Esophagus (tissue), 2 donors: ENCODE measurements around the gene MNT. TPM values are rescaled to one million over a fixed set of nuclear protein-coding genes. Genes with fewer than 3 reads are reported as not detected.

Experiments used
- H3K27ac ChIP-seq, 2 donors: one replicate each; pipeline ENCODE4 v1.5.1; 2013; ENCODE audit warnings: low read depth in 2 of 2, mild to moderate bottlenecking in 2 of 2, inconsistent platforms in 1 of 2, low read length in 1 of 2, moderate library complexity in 1 of 2
- H3K27me3 ChIP-seq, 2 donors: one replicate each; pipeline ENCODE4 v1.6.1; 2013; ENCODE audit warnings: low read length in 2 of 2, control low read depth in 1 of 2, mild to moderate bottlenecking in 1 of 2; ENCODE audit not compliant: insufficient read depth in 2 of 2, control insufficient read depth in 1 of 2
- H3K36me3 ChIP-seq, 2 donors: one replicate each; pipeline ENCODE4 v1.6.1; 2013; ENCODE audit warnings: low read length in 1 of 2; ENCODE audit not compliant: control insufficient read depth in 2 of 2, insufficient read depth in 2 of 2
- H3K4me1 ChIP-seq, 2 donors: one replicate each; pipeline ENCODE4 v1.6.1; 2013; ENCODE audit warnings: low read length in 1 of 2; ENCODE audit not compliant: control insufficient read depth in 2 of 2, insufficient read depth in 2 of 2
- H3K4me3 ChIP-seq, 2 donors: one replicate each; pipeline ENCODE4 v1.5.1; 2013; ENCODE audit warnings: low read length in 2 of 2, mild to moderate bottlenecking in 2 of 2, low read depth in 1 of 2, moderate library complexity in 1 of 2
- H3K9me3 ChIP-seq, 2 donors: one replicate each; pipeline ENCODE4 v1.6.1; 2013; ENCODE audit warnings: mild to moderate bottlenecking in 2 of 2, low read depth in 1 of 2, low read length in 1 of 2, moderate library complexity in 1 of 2; ENCODE audit not compliant: control insufficient read depth in 2 of 2, insufficient read depth in 1 of 2
- WGBS, 2 donors: extraction: QIAGEN DNeasy Blood & Tissue Kit; methylation state at CpG; one replicate each; pipeline ENCODE4 v1.1.7; 2013; 5-methylcytosine and 5-hydroxymethylcytosine counted together
- polyA plus RNA-seq, 2 donors: library from polyadenylated mRNA; stranded (reverse); fragments of 200-250 nt; gene quantifications; one replicate each; pipeline ENCODE4 v1.2.3, GENCODE V29; 2013
- donor health status: healthy with polysubstance abuse.
- donor health status: Bipolar disorder and iron deficiency.

MNT gene
- polyA plus RNA-seq, 2 donors, result 9.9 to 14.6 TPM

DNA sequence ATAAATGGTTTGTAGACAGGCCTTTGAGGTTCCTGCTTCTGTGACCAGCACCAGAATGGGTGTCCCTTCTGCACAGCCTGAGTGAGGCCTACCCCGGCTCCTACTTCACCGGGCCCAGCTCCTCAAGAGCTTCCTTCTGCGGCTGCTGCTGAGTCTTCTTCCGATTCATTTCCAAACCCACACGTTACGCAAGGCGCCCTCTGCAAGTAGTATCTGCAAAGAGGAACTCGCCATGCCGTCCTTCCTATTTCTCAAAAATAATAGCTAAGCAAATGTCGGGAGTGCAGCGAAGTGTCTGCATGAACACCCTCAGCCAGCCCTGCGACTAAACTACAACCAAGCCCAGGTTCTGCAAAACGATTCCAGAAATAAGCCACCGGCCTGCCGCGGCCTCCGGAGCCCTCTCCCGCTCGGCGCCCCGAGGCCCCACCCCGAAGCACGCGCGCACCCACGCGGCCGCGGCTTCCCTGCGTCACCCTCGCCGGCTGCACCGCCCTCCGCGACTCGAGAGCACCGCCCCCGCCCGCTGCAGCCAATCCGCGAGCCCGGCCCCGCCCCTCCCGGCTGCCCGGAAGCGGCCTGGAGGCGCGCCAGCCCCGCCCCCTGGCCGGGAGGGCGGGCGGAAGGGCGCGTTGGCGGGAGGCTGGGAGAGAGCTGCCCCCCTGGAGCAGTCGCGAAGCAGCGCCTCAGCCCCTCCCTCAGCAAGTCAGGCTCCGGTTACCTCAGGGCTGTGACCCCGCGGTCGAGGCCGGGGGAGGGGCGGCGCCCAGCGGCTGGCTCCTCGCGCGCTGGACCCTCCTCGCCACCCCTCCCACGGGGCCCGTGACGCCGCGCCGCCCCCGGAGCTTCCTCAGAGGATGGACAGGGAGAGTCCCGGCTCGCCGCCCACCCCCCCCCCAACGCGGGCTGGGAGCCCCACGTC lies 8.3 kb downstream of the MNT start:
- Histone ChIP-seq H3K27ac (peak overlapping the region; percentile 96 to 100), H3K9me3 (no peaks in the 10 kb centered on the region), H3K4me1 (peaks cover 19 to 36% of the 10 kb centered on the region in 2 donors), H3K27me3 (no peaks in the 10 kb centered on the region), H3K4me3 (peak overlapping the region; percentile 53 to 54), H3K36me3 (peaks cover 0 to 6% of the 10 kb centered on the region in 2 donors)
- 1% methylated on average over 57 to 83 of the region's 83 CpGs for WGBS, 2 donors

GRCh38 chr17:2391597-2392251 lies 9.1 kb downstream of the MNT start:
- peak overlapping the region in 1 of 2 donors; percentile 13 for H3K4me3 ChIP-seq
- 67 to 69% methylated on average over 18 of the region's 18 CpGs for WGBS, 2 donors

DNA sequence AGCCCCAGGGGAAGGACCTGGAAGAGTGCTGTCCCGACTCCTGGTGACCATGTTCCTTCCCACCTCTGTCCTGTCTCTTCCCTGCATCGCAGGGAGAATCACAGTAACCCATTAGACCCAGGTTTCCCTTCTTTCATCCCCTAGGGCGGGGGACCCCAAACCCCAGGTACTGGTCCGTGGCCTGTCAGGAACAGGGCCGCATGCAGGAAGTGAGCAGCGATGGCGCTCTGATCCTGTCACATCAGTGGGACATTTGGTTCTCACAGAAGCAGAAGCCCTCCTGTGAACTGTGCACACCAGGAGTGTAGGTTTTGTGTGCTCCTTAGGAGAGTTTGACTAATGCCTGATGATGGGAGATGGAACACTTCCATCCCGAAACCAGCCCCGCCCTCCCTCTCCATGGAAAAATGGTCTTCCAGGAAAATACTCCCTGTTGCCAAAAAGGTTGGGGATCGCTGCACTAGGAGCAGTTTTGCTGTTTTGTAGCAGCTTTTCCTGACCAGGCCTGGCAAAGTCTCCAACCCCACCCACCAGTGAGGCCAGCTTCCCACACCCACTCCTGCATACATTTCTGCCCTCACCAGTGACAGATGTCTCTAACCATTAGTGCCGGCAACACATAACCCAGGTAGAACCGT lies 10.5 kb downstream of the MNT start:
- Histone ChIP-seq H3K9me3 (no peaks in the 10 kb centered on the region), H3K4me1 (peaks cover 7 to 29% of the 10 kb centered on the region in 2 donors), H3K36me3 (peaks cover 0 to 25% of the 10 kb centered on the region in 2 donors), H3K27ac (peak overlapping the region; percentile 36 to 84), H3K27me3 (no peaks in the 10 kb centered on the region), H3K4me3 (no peak overlapping the region)
- WGBS, 2 donors, result 67% methylated on average over 12 of the region's 12 CpGs

More at GRCh38 chr17:2391597-2392251, 9.1 kb downstream of the MNT start:
- Histone ChIP-seq H3K27ac (peak overlapping the region; percentile 96 to 97), H3K36me3 (peaks cover 0 to 14% of the 10 kb centered on the region in 2 donors), H3K27me3 (no peaks in the 10 kb centered on the region), H3K9me3 (no peaks in the 10 kb centered on the region), H3K4me1 (peaks cover 13 to 37% of the 10 kb centered on the region in 2 donors)

DNA sequence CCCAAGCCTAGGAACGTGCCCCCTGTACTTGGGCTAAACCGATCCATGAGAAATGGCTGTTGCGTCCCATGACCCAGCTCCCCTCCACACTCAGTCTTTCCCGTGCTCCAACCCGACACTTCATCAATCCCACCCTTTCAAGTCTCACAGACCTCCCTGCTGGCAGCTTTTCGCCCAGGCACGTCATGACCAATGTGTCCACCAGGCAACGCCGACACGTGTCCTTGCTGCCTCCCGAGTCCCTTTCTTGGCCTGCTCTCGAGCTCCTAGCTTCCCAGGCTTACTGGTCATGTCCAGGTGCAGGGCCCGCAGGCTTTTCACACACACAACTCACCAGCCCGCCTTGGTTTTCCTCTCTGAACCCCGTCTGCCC lies 12.2 kb downstream of the MNT start:
- H3K4me1 ChIP-seq, result peaks cover 7 to 22% of the 10 kb centered on the region in 2 donors
- no peaks in the 10 kb centered on the region for H3K27me3 ChIP-seq
- H3K27ac ChIP-seq, result peak overlapping the region in 1 of 2 donors; percentile 22
- H3K9me3 ChIP-seq, result no peaks in the 10 kb centered on the region
- WGBS, 2 donors, result 88% methylated on average over 15 of the region's 15 CpGs
- no peak overlapping the region for H3K4me3 ChIP-seq
- H3K36me3 ChIP-seq, result peaks cover 0 to 30% of the 10 kb centered on the region in 2 donors

GRCh38 chr17:2388020-2388682 lies 12.7 kb downstream of the MNT start:
- Histone ChIP-seq H3K36me3 (peaks cover 0 to 30% of the 10 kb centered on the region in 2 donors), H3K9me3 (no peaks in the 10 kb centered on the region), H3K4me1 (peaks cover 7 to 22% of the 10 kb centered on the region in 2 donors), H3K27ac (peak overlapping the region in 1 of 2 donors; percentile 22), H3K4me3 (no peak overlapping the region), H3K27me3 (no peaks in the 10 kb centered on the region)
- 84 to 89% methylated on average over 21 of the region's 21 CpGs for WGBS, 2 donors

DNA sequence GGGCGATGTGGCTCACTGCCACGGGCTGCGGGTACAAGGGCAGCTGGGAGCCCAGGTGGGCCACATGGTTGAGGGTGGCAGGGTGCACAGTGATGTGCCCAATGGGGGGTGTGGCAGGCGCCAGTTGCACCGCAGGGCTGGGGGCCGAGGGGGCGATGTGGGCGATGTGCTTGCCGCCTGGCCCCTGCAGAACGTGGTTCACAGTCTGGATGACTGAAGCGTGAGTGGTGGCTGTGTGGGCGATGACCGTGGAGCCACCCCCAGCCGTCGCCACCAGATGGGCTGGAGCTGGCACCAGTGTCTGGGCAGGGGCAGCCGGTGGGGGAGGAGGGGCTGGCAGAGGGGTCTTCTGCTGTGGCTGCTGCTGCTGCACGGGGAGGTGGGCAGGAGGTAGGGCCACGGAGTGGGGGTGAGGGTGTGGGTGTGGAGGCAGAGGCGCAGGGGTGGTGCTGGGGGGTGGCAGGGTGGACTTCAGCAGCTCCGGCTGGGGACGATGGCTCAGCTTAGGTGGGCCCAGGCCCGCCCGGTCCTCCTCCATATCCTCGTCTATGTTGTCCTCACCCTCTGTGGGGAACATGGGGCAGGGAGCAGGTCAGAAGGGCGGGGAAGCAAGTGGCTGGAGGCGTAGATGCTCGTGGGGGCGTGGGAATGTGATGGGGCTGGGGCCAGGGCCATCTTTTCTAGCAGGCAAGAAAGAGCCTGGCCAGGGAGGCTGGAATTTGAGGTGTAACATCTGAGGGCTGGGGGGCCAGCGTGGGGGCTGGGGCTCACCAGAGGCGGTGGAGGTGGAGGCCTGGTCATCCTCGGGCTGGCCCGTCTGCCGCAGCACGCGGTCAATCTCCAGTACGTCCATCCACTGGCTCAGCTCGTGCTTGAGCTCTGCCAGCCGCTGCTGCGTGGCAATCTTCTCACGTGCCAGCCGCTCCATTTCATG lies 13.5 kb downstream of the MNT start:
- WGBS, 2 donors, result 89 to 90% methylated on average over 41 of the region's 41 CpGs
- Histone ChIP-seq H3K27me3 (no peaks in the 10 kb centered on the region), H3K9me3 (no peaks in the 10 kb centered on the region), H3K4me3 (no peak overlapping the region), H3K27ac (peak overlapping the region in 1 of 2 donors; percentile 34), H3K36me3 (peaks cover 0 to 30% of the 10 kb centered on the region in 2 donors), H3K4me1 (peaks cover 7 to 22% of the 10 kb centered on the region in 2 donors)

DNA sequence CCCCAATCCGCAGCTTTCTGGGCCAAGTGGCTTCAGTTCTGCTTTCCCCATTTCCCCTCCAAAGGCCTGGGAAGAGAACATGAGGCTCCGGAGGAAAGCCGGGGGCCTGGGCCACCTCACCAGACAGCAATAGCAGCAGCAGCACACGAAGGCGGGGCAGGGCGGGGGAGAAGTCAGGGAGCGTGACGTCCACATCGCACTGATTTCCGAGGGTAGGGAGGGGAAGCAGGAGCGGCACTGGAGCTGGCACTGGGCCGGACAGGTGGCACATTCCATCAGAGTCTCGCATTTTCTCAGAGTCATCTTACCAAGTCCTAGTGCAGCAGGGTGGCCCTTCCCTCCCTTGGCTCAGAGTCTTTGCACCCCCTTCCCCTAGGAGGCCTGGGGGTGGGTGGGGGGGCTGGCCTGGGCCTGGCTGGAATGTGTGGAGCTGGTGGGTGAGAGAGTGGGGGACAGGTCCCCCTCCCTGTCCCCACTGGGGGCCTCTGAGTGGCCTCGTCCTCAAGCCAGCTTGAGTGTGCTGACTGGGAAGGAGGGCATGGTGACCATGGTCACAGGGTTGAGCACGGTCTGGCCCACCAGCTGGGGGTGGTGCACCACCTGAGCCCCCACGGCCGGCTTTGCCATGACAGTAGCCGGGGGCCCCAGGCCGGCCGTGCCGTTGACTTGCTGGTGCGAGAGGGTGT lies 14.3 kb downstream of the MNT start:
- Histone ChIP-seq H3K9me3 (no peaks in the 10 kb centered on the region), H3K4me3 (no peak overlapping the region), H3K27ac (peak overlapping the region; percentile 63 to 78), H3K27me3 (no peaks in the 10 kb centered on the region), H3K36me3 (peaks cover 0 to 30% of the 10 kb centered on the region in 2 donors), H3K4me1 (peaks cover 4 to 18% of the 10 kb centered on the region in 2 donors)
- 64 to 67% methylated on average over 22 of the region's 22 CpGs for WGBS, 2 donors
